Breast epithelium (tissue), 4 donors: ENCODE data around the gene TBC1D14. TPM values are rescaled to one million over a fixed set of nuclear protein-coding genes. Genes with fewer than 3 reads are reported as not detected.

Experiments
- DNase-seq, 2 donors: peaks; one replicate each; pipeline ENCODE4 v3.0.0-alpha.2; 2019; ENCODE audit warnings: low spot score in 2 of 2
- H3K27ac ChIP-seq, 2 donors: fragments of 200-600 bp; sonication (generic) in 1 of 2; one replicate each; pipeline ENCODE4 v1.5.1; 2016 to 2019; ENCODE audit warnings: mild to moderate bottlenecking in 1 of 2
- H3K27me3 ChIP-seq, 2 donors: fragments of 200-600 bp; sonication (generic) in 1 of 2; one replicate each; pipeline versions ENCODE4 v1.5.1 to v1.6.0; 2017 to 2019; ENCODE audit warnings: control low read depth in 1 of 2, mild to moderate bottlenecking in 1 of 2
- H3K36me3 ChIP-seq: fragments of 200-600 bp; one replicate; pipeline ENCODE4 v1.5.1; 2019
- H3K4me1 ChIP-seq, 2 donors: fragments of 200-600 bp; sonication (generic); one replicate each; pipeline ENCODE4 v1.5.1; 2016 to 2019; ENCODE audit warnings: control low read depth in 1 of 2
- H3K4me3 ChIP-seq, 3 donors: fragments of 200-600 bp; sonication (generic); 1 replicate in 2 of 3; 2 replicates in 1 of 3; pipeline ENCODE4 v1.5.1; 2016 to 2019; ENCODE audit warnings: mild to moderate bottlenecking in 3 of 3, moderate library complexity in 2 of 3
- H3K9me3 ChIP-seq, 2 donors: fragments of 200-600 bp; sonication (generic) in 1 of 2; one replicate each; pipeline ENCODE4 v1.5.1; 2016 to 2019; ENCODE audit warnings: control low read depth in 1 of 2
- POLR2A ChIP-seq: fragments of 450-650 bp; IDR thresholded peaks from one replicate; pipeline ENCODE4 v1.6.1; 2016; ENCODE audit warnings: antibody characterized with exemption, mild to moderate bottlenecking, moderate library complexity
- POLR2AphosphoS5 ChIP-seq, 3 donors: sonication (generic); formaldehyde crosslinking; IDR thresholded peaks; one replicate each; pipeline ENCODE4 v1.6.1; 2017; ENCODE audit warnings: antibody characterized with exemption in 3 of 3
- intact Hi-C: fragments of 100-400 bp; cut with DNase I; formaldehyde crosslinking; loops from one replicate; pipeline ENCODE4 v1.15.1; 2023; ENCODE audit warnings: low total_unique reads
- total RNA-seq, 3 donors: library from RNA; depleted of rRNA; stranded (reverse); fragments of >200 nt; gene quantifications; one replicate each; pipeline ENCODE4 v1.1.0, GENCODE V29; 2016
- TF ChIP-seq, protein P1 (sequence below), 3 donors: fragments of 450-650 bp; IDR thresholded peaks; one replicate each; pipeline ENCODE4 v1.5.1; 2016 to 2017; ENCODE audit warnings: antibody characterized with exemption in 3 of 3, mild to moderate bottlenecking in 3 of 3, moderate library complexity in 3 of 3

The TBC1D14 gene
- total RNA-seq, 3 donors from 2014 or later: 48.5 to 57.3 (median 48.7) TPM

DNA sequence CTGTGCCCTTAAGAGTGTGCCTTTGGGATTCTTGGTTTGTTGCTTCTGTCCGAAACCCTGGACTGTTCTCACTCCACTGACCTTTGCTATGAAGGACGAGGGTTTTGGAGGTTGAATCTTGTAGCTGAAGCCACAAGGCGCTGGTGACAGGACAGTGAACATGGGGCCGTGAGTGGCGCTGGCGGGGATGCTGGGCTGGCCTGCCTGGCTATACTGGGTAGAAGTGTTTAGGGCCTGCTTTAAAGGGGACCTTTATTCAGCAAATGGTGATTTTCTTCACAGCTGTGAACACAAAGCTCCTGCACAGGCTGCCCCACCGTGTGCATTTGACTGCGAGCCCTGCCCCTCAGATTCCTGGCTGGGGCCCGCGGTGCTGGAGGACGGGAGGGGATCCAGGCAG lies 106.5 kb downstream of the TBC1D14 start:
- H3K4me3 ChIP-seq: no peak overlapping the region
- no peak for DNase-seq
- no peaks in the 10 kb centered on the region for H3K4me1 ChIP-seq
- H3K9me3 ChIP-seq: no peaks in the 10 kb centered on the region
- intact Hi-C loops: no loop called here
- no peak overlapping the region for H3K27ac ChIP-seq
- peaks cover 5% of the 10 kb centered on the region for H3K36me3 ChIP-seq
- no peaks in the 10 kb centered on the region for H3K27me3 ChIP-seq
- TF ChIP-seq POLR2AphosphoS5 (IDR thresholded peaks at IDR 0.05) (no peak), POLR2A (no peak)
- TF ChIP-seq, protein P1, sequence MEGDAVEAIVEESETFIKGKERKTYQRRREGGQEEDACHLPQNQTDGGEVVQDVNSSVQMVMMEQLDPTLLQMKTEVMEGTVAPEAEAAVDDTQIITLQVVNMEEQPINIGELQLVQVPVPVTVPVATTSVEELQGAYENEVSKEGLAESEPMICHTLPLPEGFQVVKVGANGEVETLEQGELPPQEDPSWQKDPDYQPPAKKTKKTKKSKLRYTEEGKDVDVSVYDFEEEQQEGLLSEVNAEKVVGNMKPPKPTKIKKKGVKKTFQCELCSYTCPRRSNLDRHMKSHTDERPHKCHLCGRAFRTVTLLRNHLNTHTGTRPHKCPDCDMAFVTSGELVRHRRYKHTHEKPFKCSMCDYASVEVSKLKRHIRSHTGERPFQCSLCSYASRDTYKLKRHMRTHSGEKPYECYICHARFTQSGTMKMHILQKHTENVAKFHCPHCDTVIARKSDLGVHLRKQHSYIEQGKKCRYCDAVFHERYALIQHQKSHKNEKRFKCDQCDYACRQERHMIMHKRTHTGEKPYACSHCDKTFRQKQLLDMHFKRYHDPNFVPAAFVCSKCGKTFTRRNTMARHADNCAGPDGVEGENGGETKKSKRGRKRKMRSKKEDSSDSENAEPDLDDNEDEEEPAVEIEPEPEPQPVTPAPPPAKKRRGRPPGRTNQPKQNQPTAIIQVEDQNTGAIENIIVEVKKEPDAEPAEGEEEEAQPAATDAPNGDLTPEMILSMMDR (IDR thresholded peaks at IDR 0.05): no peak

DNA sequence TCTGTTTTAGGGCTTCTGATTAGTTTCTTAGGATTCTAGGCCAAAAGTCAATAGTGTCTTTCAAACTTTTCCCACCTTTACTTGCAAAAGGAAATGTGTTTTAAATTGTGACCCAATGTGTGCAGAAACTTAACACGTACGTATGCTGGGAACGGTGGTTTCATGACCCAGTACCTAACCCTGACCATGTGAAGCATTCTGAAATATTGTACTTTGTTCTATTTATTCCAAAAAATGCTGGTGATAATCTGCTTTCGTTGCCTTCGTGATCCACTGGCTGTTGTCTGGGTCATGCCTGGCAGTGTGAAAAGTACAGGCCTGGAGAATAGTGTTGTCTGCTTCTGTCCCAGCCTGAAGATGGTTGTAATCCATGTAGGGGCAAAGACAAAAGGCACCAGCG lies 106.9 kb downstream of the TBC1D14 start:
- Histone ChIP-seq H3K4me1 (no peaks in the 10 kb centered on the region), H3K9me3 (no peaks in the 10 kb centered on the region), H3K27me3 (no peaks in the 10 kb centered on the region), H3K27ac (no peak overlapping the region), H3K36me3 (peaks cover 5% of the 10 kb centered on the region), H3K4me3 (no peak overlapping the region)
- DNase-seq: no peak
- TF ChIP-seq, protein P1 (IDR thresholded peaks at IDR 0.05): no peak
- no peak for TF ChIP-seq POLR2AphosphoS5 (IDR thresholded peaks at IDR 0.05)
- TF ChIP-seq POLR2A: no peak
- intact Hi-C loops: no loop called here

DNA sequence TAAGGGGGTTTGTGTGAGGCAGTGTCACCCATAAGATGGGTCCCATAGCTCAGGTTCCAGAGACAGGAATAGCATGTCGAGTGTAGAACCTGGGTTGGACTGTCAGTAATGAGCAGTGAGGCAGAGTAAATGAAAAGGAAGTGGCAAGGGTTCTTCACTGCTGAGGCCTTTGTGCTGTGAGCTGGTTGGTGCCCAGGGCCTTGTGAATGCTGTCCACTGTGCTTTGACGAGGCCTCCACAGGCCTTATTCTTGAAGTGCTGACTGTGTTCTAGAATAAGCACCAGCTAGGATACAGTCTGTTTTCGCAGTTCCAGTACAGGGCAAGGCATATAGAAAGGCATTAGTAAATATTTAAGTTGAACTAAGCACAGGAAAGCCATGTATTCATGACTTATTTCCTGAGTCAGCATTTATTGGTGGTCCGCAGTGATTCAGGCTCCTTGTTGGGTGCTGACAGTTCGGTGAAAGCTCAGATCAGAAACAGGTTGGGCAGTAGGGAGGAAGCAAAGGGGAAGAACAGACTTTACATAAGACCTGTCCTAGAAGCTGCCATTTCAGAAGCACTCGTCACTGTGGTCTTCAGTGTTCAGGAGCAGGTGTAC lies 107.9 kb downstream of the TBC1D14 start:
- peaks cover 5% of the 10 kb centered on the region for H3K36me3 ChIP-seq
- intact Hi-C loops: no loop called here

DNA sequence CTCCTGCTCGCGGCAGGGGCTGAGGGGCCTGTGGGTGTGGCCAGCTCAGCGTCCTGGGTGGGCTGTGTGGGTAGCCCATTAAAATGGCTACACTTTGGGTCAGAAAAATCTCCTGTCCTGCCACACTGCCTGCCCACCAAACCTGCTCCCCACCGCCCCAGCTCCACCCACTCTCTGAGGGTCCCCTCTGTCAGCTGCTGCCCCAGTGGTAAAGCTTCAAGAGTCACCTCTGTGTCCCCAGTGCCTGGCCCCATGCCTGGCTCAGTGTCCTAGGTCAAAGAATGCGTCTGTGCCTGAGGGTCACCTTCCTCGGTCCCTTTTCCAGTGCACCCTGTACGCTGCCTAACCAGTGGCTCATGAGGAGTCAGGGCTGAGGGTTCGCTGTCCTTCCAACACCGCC lies 108.7 kb downstream of the TBC1D14 start:
- no peak for TF ChIP-seq POLR2A
- intact Hi-C loops: no loop called here
- Histone ChIP-seq H3K4me3 (no peak overlapping the region), H3K27ac (no peak overlapping the region), H3K27me3 (no peaks in the 10 kb centered on the region), H3K4me1 (no peaks in the 10 kb centered on the region), H3K36me3 (peaks cover 5% of the 10 kb centered on the region), H3K9me3 (no peaks in the 10 kb centered on the region)
- no peak for DNase-seq

More for the DNA sequence above, 107.9 kb downstream of the TBC1D14 start:
- no peak for DNase-seq
- no peaks in the 10 kb centered on the region for H3K27me3 ChIP-seq
- no peaks in the 10 kb centered on the region for H3K4me1 ChIP-seq
- no peak overlapping the region for H3K4me3 ChIP-seq
- no peak overlapping the region for H3K27ac ChIP-seq
- H3K9me3 ChIP-seq: no peaks in the 10 kb centered on the region
- TF ChIP-seq POLR2A (no peak), POLR2AphosphoS5 (IDR thresholded peaks at IDR 0.05) (no peak)
- TF ChIP-seq, protein P1 (IDR thresholded peaks at IDR 0.05): no peak

DNA sequence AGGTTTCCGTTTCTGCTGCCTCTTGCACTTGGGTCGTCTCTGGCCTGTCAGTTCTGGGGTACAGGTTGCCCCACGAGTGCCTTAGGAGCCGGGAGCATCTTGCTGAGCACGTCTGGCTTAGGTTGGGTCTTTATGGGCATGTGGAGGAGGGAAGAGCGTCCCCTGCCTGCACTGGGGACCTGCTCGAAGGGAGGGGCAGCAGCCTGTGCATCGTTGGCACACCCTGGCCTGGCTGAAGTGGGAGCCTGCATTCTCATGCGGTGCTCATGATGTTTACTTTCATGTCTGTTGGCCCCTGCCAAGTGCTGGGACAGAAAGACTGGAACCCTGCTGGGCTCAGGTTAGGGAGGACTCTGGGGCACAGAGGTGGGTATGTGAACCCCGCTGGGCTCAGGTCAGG lies 109.7 kb downstream of the TBC1D14 start:
- H3K27ac ChIP-seq: no peak overlapping the region
- DNase-seq: no peak
- no peaks in the 10 kb centered on the region for H3K4me1 ChIP-seq
- TF ChIP-seq POLR2A: no peak
- TF ChIP-seq, protein P1 (IDR thresholded peaks at IDR 0.05): no peak
- no peak for TF ChIP-seq POLR2AphosphoS5 (IDR thresholded peaks at IDR 0.05)
- intact Hi-C loops: no loop called here
- peaks cover 3% of the 10 kb centered on the region for H3K36me3 ChIP-seq
- no peaks in the 10 kb centered on the region for H3K9me3 ChIP-seq
- no peak overlapping the region for H3K4me3 ChIP-seq
- no peaks in the 10 kb centered on the region for H3K27me3 ChIP-seq

DNA sequence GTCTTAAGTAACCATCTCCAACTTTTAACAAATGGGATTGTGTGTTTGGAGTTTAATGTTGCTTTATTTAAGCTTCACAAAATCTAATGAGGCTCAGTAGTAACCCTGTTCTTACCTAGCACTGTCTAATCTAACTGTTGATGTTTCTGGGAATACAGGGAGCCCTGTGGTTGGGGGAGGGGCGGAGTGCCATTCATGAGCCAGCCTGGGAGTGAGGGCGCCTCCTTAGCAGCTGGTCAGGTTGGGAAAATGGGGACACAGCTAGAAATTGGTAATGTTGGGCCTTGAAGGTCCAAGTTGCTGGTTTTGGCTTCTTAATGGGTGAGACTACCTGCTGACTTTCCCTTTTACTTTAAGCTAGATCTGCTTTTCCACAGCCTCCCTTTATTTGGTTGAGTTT lies 110.7 kb downstream of the TBC1D14 start:
- no peaks in the 10 kb centered on the region for H3K36me3 ChIP-seq
- H3K27me3 ChIP-seq: no peaks in the 10 kb centered on the region
- no peaks in the 10 kb centered on the region for H3K4me1 ChIP-seq
- no peak overlapping the region for H3K4me3 ChIP-seq
- no peak overlapping the region for H3K27ac ChIP-seq
- intact Hi-C loops: no loop called here
- DNase-seq: no peak
- H3K9me3 ChIP-seq: no peaks in the 10 kb centered on the region
- TF ChIP-seq, protein P1 (IDR thresholded peaks at IDR 0.05): no peak
- TF ChIP-seq POLR2AphosphoS5 (IDR thresholded peaks at IDR 0.05) (no peak), POLR2A (no peak)
